Smooth muscle cell (in vitro differentiated cells): ENCODE data around the gene DNMBP. TPM values are rescaled to one million over a fixed set of nuclear protein-coding genes. Genes with fewer than 3 reads are reported as not detected.

ENCODE experiments used
- DNase-seq: peaks from one replicate; lab custom pipeline; 2025; ENCODE audit not compliant: unreplicated experiment; lab: John Stamatoyannopoulos, UW
- H2AFZ ChIP-seq: fragments of 200-600 bp; sonication (generic); 2 replicates; pipeline ENCODE4 v1.6.0; 2016; ENCODE audit warnings: antibody characterized with exemption, low read depth, mild to moderate bottlenecking
- H3F3A ChIP-seq: fragments of 200-600 bp; sonication (generic); 2 replicates; pipeline ENCODE4 v1.6.0; 2017; ENCODE audit warnings: antibody characterized with exemption, low read depth
- H3K27ac ChIP-seq: fragments of 200-600 bp; sonication (generic); 2 replicates; pipeline ENCODE4 v1.5.1; 2016; ENCODE audit warnings: low read depth, mild to moderate bottlenecking
- H3K27me3 ChIP-seq: fragments of 200-600 bp; sonication (generic); 2 replicates; pipeline ENCODE4 v1.6.1; 2016; ENCODE audit warnings: low read depth, mild to moderate bottlenecking
- H3K36me3 ChIP-seq: fragments of 200-600 bp; sonication (generic); 2 replicates; pipeline ENCODE4 v1.5.1; 2016; ENCODE audit warnings: low read depth
- H3K4me1 ChIP-seq: fragments of 200-600 bp; sonication (generic); 2 replicates; pipeline ENCODE4 v1.5.1; 2016; ENCODE audit warnings: low read depth
- H3K4me2 ChIP-seq: fragments of 200-600 bp; sonication (generic); 2 replicates; pipeline ENCODE4 v1.6.0; 2016; ENCODE audit warnings: mild to moderate bottlenecking
- H3K4me3 ChIP-seq: fragments of 200-600 bp; sonication (generic); 2 replicates; pipeline ENCODE4 v1.5.1; 2016; ENCODE audit warnings: mild to moderate bottlenecking
- H3K79me2 ChIP-seq: fragments of 200-600 bp; sonication (generic); 2 replicates; pipeline ENCODE4 v1.6.0; 2016; ENCODE audit warnings: low read depth, mild to moderate bottlenecking
- H3K9ac ChIP-seq: fragments of 200-600 bp; sonication (generic); 2 replicates; pipeline ENCODE4 v1.6.0; 2016; ENCODE audit warnings: low read depth
- H3K9me3 ChIP-seq: fragments of 200-600 bp; sonication (generic); replicated peaks from 2 replicates; pipeline ENCODE4 v1.5.1; 2016; ENCODE audit warnings: low read depth
- H4K20me1 ChIP-seq: fragments of 200-600 bp; sonication (generic); 2 replicates; pipeline ENCODE4 v1.6.0; 2016; ENCODE audit warnings: low read depth
- CTCF ChIP-seq: fragments of 200-600 bp; sonication (generic); IDR thresholded peaks from 2 replicates; pipeline ENCODE4 v1.5.1; 2017; ENCODE audit warnings: borderline replicate concordance, mild to moderate bottlenecking, antibody characterized with exemption; ENCODE audit not compliant: insufficient read depth, poor library complexity, severe bottlenecking
- WGBS: methylation state at CpG from one replicate; pipeline ENCODE4 v1.1.7; 2016; ENCODE audit warnings: low lambda C conversion rate; 5-methylcytosine and 5-hydroxymethylcytosine counted together
- polyA plus RNA-seq: library from polyadenylated mRNA; unstranded; fragments of >200 nt; fragmentation: Nextera tagmentation; extraction: Ambion mirVana; gene quantifications from 2 replicates; pipeline ENCODE4 v1.2.1, GENCODE V29; 2016
- total RNA-seq: library from RNA; depleted of rRNA; stranded (reverse); fragments of >200 nt; gene quantifications from 2 replicates; pipeline ENCODE4 v1.2.3, GENCODE V29; 2014

The DNMBP gene
- total and polyA plus RNA-seq, 2 experiments from 2014 or later, result 9.4 to 17.9 TPM

GRCh38 chr10:99998889-99999288 lies 10.9 kb downstream of the DNMBP start:
- 71% methylated on average over 6 of the region's 6 CpGs for WGBS
- Histone ChIP-seq H3K36me3 (no peaks in the 10 kb centered on the region), H3K79me2 (peaks cover 97% of the 10 kb centered on the region), H3K4me3 (no peak overlapping the region), H2AFZ (no peak overlapping the region), H3F3A (peaks cover 19% of the 10 kb centered on the region), H3K9me3 (no peaks in the 10 kb centered on the region), H3K4me2 (no peak overlapping the region), H3K27ac (peak overlapping the region; percentile 10), H3K4me1 (peaks cover 31% of the 10 kb centered on the region), H3K27me3 (no peaks in the 10 kb centered on the region), H4K20me1 (peaks cover 58% of the 10 kb centered on the region), H3K9ac (no peak overlapping the region)
- DNase-seq, result no peak
- no peak for TF ChIP-seq CTCF

- H3K9ac ChIP-seq, result peak overlapping the region; percentile 15
- TF ChIP-seq CTCF, result no peak
- peaks cover 97% of the 10 kb centered on the region for H3K79me2 ChIP-seq
- peaks cover 21% of the 10 kb centered on the region for H3F3A ChIP-seq
- peaks cover 28% of the 10 kb centered on the region for H3K4me1 ChIP-seq
- H3K36me3 ChIP-seq, result no peaks in the 10 kb centered on the region
- peak overlapping the region; percentile 6 for H3K4me3 ChIP-seq
- DNase-seq, result no peak
- WGBS, result 19% methylated on average over 4 of the region's 4 CpGs
- H3K27me3 ChIP-seq, result no peaks in the 10 kb centered on the region
- H3K27ac ChIP-seq, result peak overlapping the region; percentile 88
- peak overlapping the region; percentile 75 for H3K4me2 ChIP-seq
- no peaks in the 10 kb centered on the region for H3K9me3 ChIP-seq
- peaks cover 58% of the 10 kb centered on the region for H4K20me1 ChIP-seq
- no peak overlapping the region for H2AFZ ChIP-seq
Measured at GRCh38 chr10:99996671-99997648, 12.8 kb downstream of the DNMBP start.

- no peaks in the 10 kb centered on the region for H3K9me3 ChIP-seq
- H3K4me2 ChIP-seq, result no peak overlapping the region
- no peak for DNase-seq
- no peaks in the 10 kb centered on the region for H3K27me3 ChIP-seq
- no peak overlapping the region for H2AFZ ChIP-seq
- no peak overlapping the region for H3K9ac ChIP-seq
- peaks cover 28% of the 10 kb centered on the region for H3K4me1 ChIP-seq
- 76% methylated on average over 3 of the region's 3 CpGs for WGBS
- peaks cover 21% of the 10 kb centered on the region for H3F3A ChIP-seq
- H3K27ac ChIP-seq, result peak overlapping the region; percentile 88
- peaks cover 97% of the 10 kb centered on the region for H3K79me2 ChIP-seq
- peaks cover 55% of the 10 kb centered on the region for H4K20me1 ChIP-seq
- no peak overlapping the region for H3K4me3 ChIP-seq
- H3K36me3 ChIP-seq, result no peaks in the 10 kb centered on the region
- TF ChIP-seq CTCF, result no peak
Measured at GRCh38 chr10:99995713-99996112, 14.0 kb downstream of the DNMBP start.
